Endothelial cell of umbilical vein (primary cell): Measurements from ENCODE around the gene USP17L21.
"Not testable (repeated sequence)": the region's sequence is repeated elsewhere in the genome, so short reads cannot be mapped to it uniquely, and the experiment has no call there.

Source experiments
- EZH2 ChIP-seq: IDR thresholded peaks from 2 replicates; pipeline ENCODE4 v1.6.1; 2012; ENCODE audit warnings: borderline replicate concordance, low read depth, mild to moderate bottlenecking, moderate library complexity, low read length, inconsistent platforms; ENCODE audit not compliant: severe bottlenecking
- FOS ChIP-seq: IDR thresholded peaks from 2 replicates; pipeline ENCODE4 v1.6.1; 2011; ENCODE audit warnings: mild to moderate bottlenecking, low read length, moderate library complexity, borderline replicate concordance; ENCODE audit not compliant: insufficient read depth
- JUN ChIP-seq: IDR thresholded peaks from 2 replicates; pipeline ENCODE4 v1.6.1; 2011; ENCODE audit warnings: borderline replicate concordance, low read depth; ENCODE audit not compliant: insufficient read length, insufficient read depth
- MAX ChIP-seq: IDR thresholded peaks from 2 replicates; pipeline ENCODE4 v1.6.1; 2011; ENCODE audit not compliant: insufficient read depth, insufficient read length
- POLR2A ChIP-seq: IDR thresholded peaks from 2 replicates; pipeline ENCODE4 v1.6.1; 2012; ENCODE audit warnings: low read depth, mild to moderate bottlenecking, control low read depth, low read length
- POLR2AphosphoS5 ChIP-seq: IDR thresholded peaks from 2 replicates; pipeline ENCODE4 v1.6.1; 2012; ENCODE audit warnings: low read depth, mild to moderate bottlenecking, control low read depth, low read length, moderate library complexity; ENCODE audit not compliant: insufficient read depth
- TF ChIP-seq, protein P1 (sequence below), 2 donors: IDR thresholded peaks; 1 replicate in 1 of 2; 2 replicates in 1 of 2; pipeline ENCODE4 v1.5.1; 2011; ENCODE audit warnings: low read length in 2 of 2, mild to moderate bottlenecking in 2 of 2, moderate library complexity in 2 of 2, control low read depth in 1 of 2, inconsistent platforms in 1 of 2, low read depth in 1 of 2; ENCODE audit not compliant: insufficient read depth in 1 of 2; ENCODE audit errors: extremely low read depth in 1 of 2

DNA sequence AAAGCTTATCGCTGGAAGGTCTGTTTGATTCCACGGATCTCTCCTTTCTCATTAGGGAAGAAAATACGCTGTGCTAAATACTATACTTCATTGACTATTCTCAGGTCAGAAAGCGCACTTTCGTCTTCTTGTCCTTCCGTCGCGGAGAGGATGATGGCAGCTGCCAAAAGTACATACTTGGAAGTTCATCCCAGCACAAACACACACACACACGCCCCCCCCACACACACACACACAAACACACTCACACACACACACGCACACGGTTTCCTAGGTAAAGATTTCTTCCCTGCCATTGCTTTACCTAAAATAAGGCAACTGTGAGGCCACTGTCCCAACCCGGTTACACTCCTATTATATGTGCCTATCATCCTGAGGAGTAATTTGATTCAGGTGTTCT lies 24.2 kb upstream of the USP17L21 start:
- TF ChIP-seq EZH2, POLR2A, FOS, POLR2AphosphoS5, MAX, JUN: not testable (repeated sequence)
- TF ChIP-seq, protein P1, sequence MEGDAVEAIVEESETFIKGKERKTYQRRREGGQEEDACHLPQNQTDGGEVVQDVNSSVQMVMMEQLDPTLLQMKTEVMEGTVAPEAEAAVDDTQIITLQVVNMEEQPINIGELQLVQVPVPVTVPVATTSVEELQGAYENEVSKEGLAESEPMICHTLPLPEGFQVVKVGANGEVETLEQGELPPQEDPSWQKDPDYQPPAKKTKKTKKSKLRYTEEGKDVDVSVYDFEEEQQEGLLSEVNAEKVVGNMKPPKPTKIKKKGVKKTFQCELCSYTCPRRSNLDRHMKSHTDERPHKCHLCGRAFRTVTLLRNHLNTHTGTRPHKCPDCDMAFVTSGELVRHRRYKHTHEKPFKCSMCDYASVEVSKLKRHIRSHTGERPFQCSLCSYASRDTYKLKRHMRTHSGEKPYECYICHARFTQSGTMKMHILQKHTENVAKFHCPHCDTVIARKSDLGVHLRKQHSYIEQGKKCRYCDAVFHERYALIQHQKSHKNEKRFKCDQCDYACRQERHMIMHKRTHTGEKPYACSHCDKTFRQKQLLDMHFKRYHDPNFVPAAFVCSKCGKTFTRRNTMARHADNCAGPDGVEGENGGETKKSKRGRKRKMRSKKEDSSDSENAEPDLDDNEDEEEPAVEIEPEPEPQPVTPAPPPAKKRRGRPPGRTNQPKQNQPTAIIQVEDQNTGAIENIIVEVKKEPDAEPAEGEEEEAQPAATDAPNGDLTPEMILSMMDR (IDR thresholded peaks at IDR 0.05; ENCODE audit: extremely low read depth in 1 of 2, insufficient read depth in 1 of 2, low read depth in 1 of 2, low read length in 2 of 2): not testable (repeated sequence)
